Ascending aorta (tissue), 2 donors: ENCODE measurements around the gene TRUB1. TPM values are rescaled to one million over a fixed set of nuclear protein-coding genes. Genes with fewer than 3 reads are reported as not detected.
"Not testable (repeated sequence)": the region's sequence is repeated elsewhere in the genome, so short reads cannot be mapped to it uniquely, and the experiment has no call there.

Experiments used
- DNase-seq, 2 donors: peaks; one replicate each; pipeline ENCODE4 v3.0.0-alpha.2; 2019; ENCODE audit warnings: low spot score in 2 of 2
- H3K27ac ChIP-seq, 2 donors: fragments of 200-600 bp; sonication (generic); one replicate each; pipeline ENCODE4 v1.5.1; 2016 to 2017; ENCODE audit warnings: mild to moderate bottlenecking in 1 of 2
- H3K27me3 ChIP-seq: fragments of 200-600 bp; sonication (generic); one replicate; pipeline ENCODE4 v1.5.1; 2017
- H3K36me3 ChIP-seq, 2 donors: fragments of 200-600 bp; sonication (generic); one replicate each; pipeline ENCODE4 v1.5.1; 2016
- H3K4me1 ChIP-seq, 2 donors: fragments of 200-600 bp; sonication (generic); one replicate each; pipeline ENCODE4 v1.5.1; 2016 to 2017; ENCODE audit warnings: mild to moderate bottlenecking in 1 of 2
- H3K4me3 ChIP-seq, 2 donors: fragments of 200-600 bp; sonication (generic); one replicate each; pipeline ENCODE4 v1.5.1; 2016 to 2017; ENCODE audit warnings: mild to moderate bottlenecking in 1 of 2
- H3K9me3 ChIP-seq, 2 donors: fragments of 200-600 bp; sonication (generic); one replicate each; pipeline ENCODE4 v1.5.1; 2016
- CTCF ChIP-seq, 3 experiments: fragments of 200-600 bp in 2 of 3; fragments of 450-650 bp in 1 of 3; sonication (generic) in 2 of 3; IDR thresholded peaks; one replicate each; pipeline ENCODE4 v1.5.1; 2016 to 2019; ENCODE audit warnings: antibody characterized with exemption in 3 of 3, mild to moderate bottlenecking in 1 of 3, moderate library complexity in 1 of 3
- intact Hi-C: fragments of 100-400 bp; cut with DNase I; formaldehyde crosslinking; loops from one replicate; pipeline ENCODE4 v1.15.1; 2023
- total RNA-seq: library from RNA; depleted of rRNA; stranded (reverse); fragments of >200 nt; gene quantifications from one replicate; pipeline ENCODE4 v1.1.0, GENCODE V29; 2016

TRUB1 gene
- total RNA-seq, result 5.4 TPM

GRCh38 chr10:114937962-114938855 lies at the start of gene TRUB1:
TRUB1 (plus strand) TSS chr10:114938195; CDS start chr10:114938254, 59 bp downstream.
- intact Hi-C loops, result loop anchor here (1.0 to 10.0 kb wide), 4 partner anchors 55 to 303 kb away; partner anchors contain the start of genes ATRNL1 and FHIP2A
- H3K36me3 ChIP-seq, result peaks cover 5 to 11% of the 10 kb centered on the region in 2 donors
- DNase-seq, result peak; percentile 80 to 97
- peak within 1 kb of the TSS; percentile 88 to 97 for H3K4me3 ChIP-seq
- no peaks in the 10 kb centered on the region for H3K9me3 ChIP-seq
- no peaks in the 10 kb centered on the region for H3K27me3 ChIP-seq
- H3K27ac ChIP-seq, result peak within 1 kb of the TSS; percentile 76 to 81
- peaks cover 3 to 8% of the 10 kb centered on the region in 2 donors for H3K4me1 ChIP-seq
- TF ChIP-seq CTCF (IDR thresholded peaks at IDR 0.05), result no peak

GRCh38 chr10:114893251-114893650 lies 44.7 kb upstream of the TRUB1 start:
- TF ChIP-seq CTCF (IDR thresholded peaks at IDR 0.05), result no peak
- Histone ChIP-seq H3K27ac (no peak overlapping the region), H3K27me3 (no peaks in the 10 kb centered on the region), H3K36me3 (no peaks in the 10 kb centered on the region), H3K4me1 (no peaks in the 10 kb centered on the region), H3K4me3 (no peak overlapping the region), H3K9me3 (no peaks in the 10 kb centered on the region)
- intact Hi-C loops, result no loop called here
- no peak for DNase-seq

GRCh38 chr10:114894911-114895310 lies 43.1 kb upstream of the TRUB1 start:
- Histone ChIP-seq H3K4me1 (no peaks in the 10 kb centered on the region), H3K4me3 (no peak overlapping the region), H3K27me3 (no peaks in the 10 kb centered on the region), H3K36me3 (no peaks in the 10 kb centered on the region), H3K9me3 (no peaks in the 10 kb centered on the region), H3K27ac (no peak overlapping the region)
- TF ChIP-seq CTCF (IDR thresholded peaks at IDR 0.05), result no peak
- no peak for DNase-seq
- intact Hi-C loops, result no loop called here

DNA sequence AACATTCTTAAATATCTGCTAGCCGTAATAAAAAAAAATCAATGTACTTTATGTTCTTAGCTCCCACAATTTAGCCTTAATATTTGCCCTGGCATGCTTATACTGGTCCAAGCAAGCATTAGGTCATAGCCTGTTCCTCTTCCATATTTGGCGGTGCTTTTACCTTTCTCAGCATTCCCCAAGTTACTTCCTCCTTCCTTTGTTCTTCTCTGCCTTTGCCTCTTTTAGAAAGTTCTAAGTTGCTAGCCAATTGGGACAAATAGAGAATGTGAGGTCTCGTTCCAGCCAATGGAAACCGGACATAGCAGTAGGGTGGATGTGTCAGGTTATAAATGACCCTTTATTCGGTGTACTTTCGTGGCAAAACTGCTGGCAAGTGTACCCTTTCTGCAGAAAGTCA lies 41.0 kb upstream of the TRUB1 start:
- DNase-seq, H3K4me3 ChIP-seq, H3K4me1 ChIP-seq, H3K36me3 ChIP-seq, intact Hi-C loops, H3K27ac ChIP-seq, H3K27me3 ChIP-seq, H3K9me3 ChIP-seq: not testable (repeated sequence)

- no peak for TF ChIP-seq CTCF (IDR thresholded peaks at IDR 0.05)
- Histone ChIP-seq H3K4me3 (no peak overlapping the region), H3K27me3 (no peaks in the 10 kb centered on the region), H3K4me1 (no peaks in the 10 kb centered on the region), H3K27ac (no peak overlapping the region), H3K9me3 (no peaks in the 10 kb centered on the region), H3K36me3 (no peaks in the 10 kb centered on the region)
- intact Hi-C loops, result no loop called here
- no peak for DNase-seq
These were observed 40.4 kb upstream of the TRUB1 start for GRCh38 chr10:114897593-114897992.

GRCh38 chr10:114899982-114900381 lies 38.0 kb upstream of the TRUB1 start:
- no peak overlapping the region for H3K4me3 ChIP-seq
- no peak for TF ChIP-seq CTCF (IDR thresholded peaks at IDR 0.05)
- no peaks in the 10 kb centered on the region for H3K9me3 ChIP-seq
- intact Hi-C loops, result no loop called here
- DNase-seq, result no peak
- H3K27me3 ChIP-seq, result no peaks in the 10 kb centered on the region
- H3K36me3 ChIP-seq, result no peaks in the 10 kb centered on the region
- no peaks in the 10 kb centered on the region for H3K4me1 ChIP-seq
- H3K27ac ChIP-seq, result no peak overlapping the region
